Dendritic cell treated with granulocyte-macrophage colony-stimulating factor and Interleukin-4, amounts not matched to agents 40 ng/mL and 50 ng/mL, for 4 days (primary cell): ENCODE measurements around the gene GPR137C.
"Not testable (repeated sequence)": the region's sequence is repeated elsewhere in the genome, so short reads cannot be mapped to it uniquely, and the experiment has no call there.

Experiments
- H3K27ac Mint-ChIP-seq: one replicate; pipeline ENCODE4 v1.8.0; 2022; ENCODE audit warnings: mild to moderate bottlenecking, mixed read lengths
- H3K27me3 Mint-ChIP-seq: one replicate; pipeline ENCODE4 v1.8.0; 2022; ENCODE audit warnings: mild to moderate bottlenecking, mixed read lengths
- H3K36me3 Mint-ChIP-seq: one replicate; pipeline ENCODE4 v1.8.0; 2022; ENCODE audit warnings: low read depth, mixed read lengths
- H3K4me1 Mint-ChIP-seq: one replicate; pipeline ENCODE4 v1.8.0; 2022; ENCODE audit warnings: low read depth, mixed read lengths
- H3K4me3 Mint-ChIP-seq: one replicate; pipeline ENCODE4 v1.8.0; 2022; ENCODE audit warnings: mild to moderate bottlenecking, moderate library complexity, mixed read lengths
- H3K9me3 Mint-ChIP-seq: one replicate; pipeline ENCODE4 v1.8.0; 2022; ENCODE audit warnings: mixed read lengths
- intact Hi-C: fragments of 100-400 bp; cut with micrococcal nuclease; formaldehyde crosslinking; loops from one replicate; pipeline ENCODE4 v1.15.0; 2022

GPR137C gene

DNA sequence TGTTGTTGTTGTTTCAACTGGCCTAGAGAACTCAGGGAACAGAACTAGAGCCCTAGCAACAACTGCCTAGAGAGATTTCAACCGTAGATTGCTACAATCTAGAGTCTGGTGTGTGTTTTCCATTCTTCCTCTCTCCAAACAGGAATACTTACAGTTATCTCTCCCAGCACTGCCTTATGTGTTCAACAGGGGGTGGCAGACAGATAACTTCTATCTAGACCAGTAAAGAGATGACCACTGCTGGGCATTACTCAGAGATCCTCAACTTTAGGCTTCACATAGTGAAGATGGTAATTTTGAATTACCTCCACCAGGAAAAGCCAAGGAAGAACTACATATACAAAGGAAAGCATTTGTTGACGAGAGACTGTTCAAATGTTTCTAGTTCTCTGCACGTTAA is 5.1 kb upstream of the GPR137C start:
- Mint-ChIP-seq H3K36me3 (peaks cover 7% of the 10 kb centered on the region), H3K4me3 (no peak overlapping the region), H3K9me3 (no peaks in the 10 kb centered on the region), H3K4me1 (peaks cover 38% of the 10 kb centered on the region), H3K27me3 (no peaks in the 10 kb centered on the region), H3K27ac (no peak overlapping the region)
- intact Hi-C loops = no loop called here

DNA sequence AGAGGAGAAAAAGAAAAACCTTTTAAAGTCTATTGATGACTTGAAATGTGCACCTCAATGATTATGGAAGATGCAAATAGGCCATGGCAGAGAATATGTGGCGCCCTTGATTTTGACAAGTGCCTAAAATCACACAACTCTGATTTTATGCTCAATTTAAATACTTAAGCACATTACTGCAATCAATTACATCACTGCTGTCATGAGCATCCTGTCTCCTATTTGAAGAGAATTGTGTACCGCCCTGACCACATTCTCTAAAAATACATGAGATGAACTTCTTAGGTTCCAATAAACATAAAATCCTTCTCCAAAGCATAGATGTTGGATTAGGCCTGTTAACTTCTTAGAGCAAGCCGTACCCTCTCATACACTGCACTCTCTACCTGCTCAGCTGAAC is 2.0 kb upstream of the GPR137C start:
- Mint-ChIP-seq H3K4me3 (no peak overlapping the region), H3K27ac (no peak overlapping the region), H3K36me3 (peaks cover 14% of the 10 kb centered on the region), H3K27me3 (peaks cover 7% of the 10 kb centered on the region), H3K4me1 (peaks cover 44% of the 10 kb centered on the region), H3K9me3 (no peaks in the 10 kb centered on the region)
- intact Hi-C loops = loop anchor here (5.0 to 10.0 kb wide), 4 partner anchors 184 to 556 kb away; partner anchors contain the start of genes GNPNAT1, PTGER2 and STYX

DNA sequence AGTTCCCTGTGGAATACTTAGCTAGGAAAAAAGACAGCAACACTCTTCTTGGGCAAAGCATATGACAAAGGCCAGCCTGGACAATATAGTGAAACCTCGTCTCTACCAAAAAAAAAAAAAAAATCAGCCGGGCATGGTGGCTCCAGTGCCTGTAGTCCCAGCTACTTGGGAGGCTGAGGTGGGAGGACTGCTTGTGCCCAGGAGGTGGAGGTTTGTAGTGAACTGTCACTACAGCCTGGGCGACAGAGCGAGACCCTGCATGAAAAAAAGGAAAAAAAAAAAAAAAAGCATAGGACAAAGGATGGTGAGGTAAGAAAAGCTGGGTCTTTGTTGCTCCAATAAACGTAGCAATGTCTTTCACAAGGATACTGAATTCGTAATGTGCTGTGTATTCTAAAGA is 1.4 kb upstream of the GPR137C start:
- intact Hi-C loops = loop anchor here (5.0 to 10.0 kb wide), 4 partner anchors 184 to 556 kb away; partner anchors contain the start of genes GNPNAT1, PTGER2 and STYX
- Mint-ChIP-seq H3K4me3 (peak overlapping the region; percentile 85), H3K27me3 (peaks cover 9% of the 10 kb centered on the region), H3K27ac (no peak overlapping the region), H3K4me1 (peaks cover 38% of the 10 kb centered on the region), H3K36me3 (peaks cover 14% of the 10 kb centered on the region), H3K9me3 (no peaks in the 10 kb centered on the region)

DNA sequence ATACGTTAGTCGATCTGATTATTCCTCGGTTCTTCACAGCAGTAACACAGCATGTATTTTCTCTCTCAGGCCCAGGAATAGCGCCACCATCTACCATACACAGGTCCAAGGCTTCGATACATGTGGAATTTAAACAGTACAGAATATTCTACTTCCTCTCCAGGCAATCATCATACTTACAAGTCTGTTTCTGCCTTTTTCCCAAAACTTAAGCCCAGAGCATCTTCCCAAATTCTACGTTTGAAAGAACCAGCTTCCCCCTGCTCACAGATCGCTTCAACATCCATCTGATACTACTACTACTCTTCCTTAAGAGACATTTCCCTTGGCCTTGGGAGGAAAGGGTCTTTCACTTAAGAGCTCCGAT is 957 bp upstream of the GPR137C start:
- H3K27me3 Mint-ChIP-seq = peaks cover 9% of the 10 kb centered on the region
- intact Hi-C loops = loop anchor here (2.0 to 10.0 kb wide), 5 partner anchors 143 to 557 kb away; partner anchors contain the start of genes ERO1A, GNPNAT1, PTGER2 and STYX
- H3K27ac Mint-ChIP-seq = peak overlapping the region; percentile 86
- H3K4me1 Mint-ChIP-seq = peaks cover 37% of the 10 kb centered on the region
- H3K4me3 Mint-ChIP-seq = peak overlapping the region; percentile 85
- H3K9me3 Mint-ChIP-seq = no peaks in the 10 kb centered on the region
- peaks cover 14% of the 10 kb centered on the region for H3K36me3 Mint-ChIP-seq

DNA sequence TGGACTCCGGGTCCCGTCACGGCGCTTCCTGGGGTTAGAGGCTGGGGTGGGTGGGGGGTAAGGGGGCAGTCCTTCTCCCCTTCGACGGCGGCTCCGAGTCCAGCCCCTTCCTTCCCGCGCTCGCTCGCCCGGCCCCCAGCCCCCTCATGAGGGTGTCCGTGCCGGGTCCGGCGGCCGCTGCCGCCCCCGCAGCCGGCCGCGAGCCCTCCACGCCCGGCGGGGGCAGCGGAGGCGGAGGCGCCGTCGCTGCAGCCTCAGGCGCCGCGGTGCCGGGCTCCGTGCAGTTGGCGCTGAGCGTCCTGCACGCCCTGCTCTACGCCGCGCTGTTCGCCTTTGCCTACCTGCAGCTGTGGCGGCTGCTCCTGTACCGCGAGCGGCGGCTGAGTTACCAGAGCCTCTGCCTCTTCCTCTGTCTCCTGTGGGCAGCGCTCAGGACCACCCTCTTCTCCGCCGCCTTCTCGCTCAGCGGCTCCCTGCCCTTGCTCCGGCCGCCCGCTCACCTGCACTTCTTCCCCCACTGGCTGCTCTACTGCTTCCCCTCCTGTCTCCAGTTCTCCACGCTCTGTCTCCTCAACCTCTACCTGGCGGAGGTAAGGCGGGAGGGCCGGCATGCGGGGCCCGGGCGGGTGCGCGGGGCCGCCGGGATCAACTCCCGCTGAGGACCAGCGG is 500 bp downstream of the GPR137C start:
- Mint-ChIP-seq H3K36me3 (peaks cover 14% of the 10 kb centered on the region), H3K27me3 (peaks cover 9% of the 10 kb centered on the region), H3K9me3 (peaks cover 1% of the 10 kb centered on the region), H3K27ac (peak overlapping the region; percentile 86), H3K4me1 (peaks cover 37% of the 10 kb centered on the region), H3K4me3 (peak overlapping the region; percentile 93)
- intact Hi-C loops = loop anchor here (2.0 to 10.0 kb wide), 5 partner anchors 142 to 558 kb away; partner anchors contain the start of genes ERO1A, GNPNAT1, PTGER2 and STYX

DNA sequence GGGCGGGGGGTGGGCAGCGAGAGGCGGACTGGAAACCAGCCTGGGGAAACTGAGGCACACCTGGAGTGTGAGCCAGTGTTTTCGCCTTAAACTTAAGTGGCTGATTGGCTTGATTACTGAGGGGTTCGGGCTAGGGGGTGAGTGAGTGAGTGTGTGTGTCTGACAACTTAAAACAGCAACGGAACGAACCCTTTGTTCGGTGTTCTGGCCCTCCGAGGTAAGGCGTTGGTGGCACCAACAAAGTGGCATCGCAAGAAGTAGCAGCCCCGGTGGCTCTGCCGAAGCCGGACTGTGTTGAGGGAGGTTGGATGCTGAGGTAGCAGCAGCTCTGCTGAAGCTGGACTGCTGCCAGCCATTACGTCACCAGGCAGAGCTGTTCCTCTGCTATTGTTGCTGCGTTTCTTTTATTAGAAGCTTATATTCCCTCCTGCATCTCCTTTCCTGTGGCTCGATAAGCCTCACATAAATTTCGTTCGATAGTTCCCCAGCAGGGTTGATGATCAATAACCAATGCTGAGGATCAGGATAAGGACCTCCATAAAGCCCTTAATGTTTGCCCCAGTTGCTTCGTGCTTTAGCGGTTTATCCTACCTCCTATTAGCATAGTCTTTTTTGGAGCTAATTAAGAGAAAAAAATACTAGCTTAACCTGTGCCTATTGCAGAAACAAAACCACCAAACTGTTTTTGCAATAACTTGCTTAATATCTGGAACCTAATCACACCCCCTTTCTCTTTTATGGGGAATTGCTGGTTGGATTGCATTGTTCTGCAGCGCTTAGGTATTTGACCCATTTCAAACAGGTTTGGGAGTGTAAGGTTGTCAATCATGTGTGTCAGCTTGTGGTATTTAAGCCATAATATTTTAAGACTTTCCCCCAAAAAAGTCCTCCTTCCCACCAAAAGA is 1.3 kb downstream of the GPR137C start:
- H3K27me3 Mint-ChIP-seq = peaks cover 9% of the 10 kb centered on the region
- H3K36me3 Mint-ChIP-seq = peaks cover 14% of the 10 kb centered on the region
- peak overlapping the region; percentile 86 for H3K27ac Mint-ChIP-seq
- H3K4me3 Mint-ChIP-seq = peak overlapping the region; percentile 93
- H3K9me3 Mint-ChIP-seq = peaks cover 9% of the 10 kb centered on the region
- peaks cover 37% of the 10 kb centered on the region for H3K4me1 Mint-ChIP-seq
- intact Hi-C loops = loop anchor here (2.0 to 10.0 kb wide), 5 partner anchors 141 to 559 kb away; partner anchors contain the start of genes ERO1A, GNPNAT1, PTGER2 and STYX

DNA sequence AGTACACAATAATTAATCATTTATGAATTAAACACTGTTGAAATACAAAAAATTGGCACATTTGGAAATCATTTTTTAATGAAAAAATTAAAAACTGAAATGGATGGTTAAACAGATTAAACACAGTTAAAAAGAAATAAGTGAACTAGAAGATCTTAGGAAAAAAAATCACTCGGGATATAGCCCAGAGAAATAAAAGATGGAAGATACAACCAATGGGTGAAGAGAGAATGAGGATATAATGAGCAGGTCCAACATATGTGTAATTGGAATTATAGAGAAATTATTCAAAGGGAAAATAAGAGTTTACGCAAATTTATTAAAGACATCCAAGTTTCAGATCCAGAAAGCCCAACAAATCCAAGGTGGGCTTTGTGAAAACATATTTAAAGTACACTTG is 6.1 kb downstream of the GPR137C start:
- no peak overlapping the region for H3K27ac Mint-ChIP-seq
- peaks cover under 1% of the 10 kb centered on the region for H3K36me3 Mint-ChIP-seq
- peaks cover 7% of the 10 kb centered on the region for H3K27me3 Mint-ChIP-seq
- intact Hi-C loops = loop anchor here (10.0 kb wide), 2 partner anchors 176 to 564 kb away; partner anchors contain the start of gene STYX
- H3K4me3 Mint-ChIP-seq = no peak overlapping the region
- peaks cover 11% of the 10 kb centered on the region for H3K9me3 Mint-ChIP-seq
- H3K4me1 Mint-ChIP-seq = peaks cover 5% of the 10 kb centered on the region

DNA sequence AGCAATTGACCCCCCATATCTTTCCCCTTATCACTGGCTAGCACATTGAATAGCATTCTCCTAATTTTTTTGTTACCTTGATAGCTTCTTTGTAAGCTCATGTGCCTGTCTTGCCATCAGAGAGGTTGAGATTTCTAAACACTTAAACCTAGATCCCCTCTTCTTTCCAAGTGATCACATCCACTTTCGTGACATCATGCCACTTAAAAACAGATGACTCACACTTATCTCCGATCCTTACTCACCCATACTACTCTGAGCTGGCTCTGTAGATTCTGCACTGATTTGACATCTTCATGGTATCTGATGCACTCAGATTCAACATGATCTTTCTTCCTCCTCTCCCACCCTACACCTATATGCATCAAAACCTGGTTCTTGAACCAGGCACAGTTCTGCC is 10.5 kb downstream of the GPR137C start:
- Mint-ChIP-seq H3K36me3 (no peaks in the 10 kb centered on the region), H3K27me3 (peaks cover 1% of the 10 kb centered on the region), H3K9me3 (peaks cover 10% of the 10 kb centered on the region), H3K4me1 (no peaks in the 10 kb centered on the region), H3K27ac (no peak overlapping the region), H3K4me3 (no peak overlapping the region)
- intact Hi-C loops = no loop called here

DNA sequence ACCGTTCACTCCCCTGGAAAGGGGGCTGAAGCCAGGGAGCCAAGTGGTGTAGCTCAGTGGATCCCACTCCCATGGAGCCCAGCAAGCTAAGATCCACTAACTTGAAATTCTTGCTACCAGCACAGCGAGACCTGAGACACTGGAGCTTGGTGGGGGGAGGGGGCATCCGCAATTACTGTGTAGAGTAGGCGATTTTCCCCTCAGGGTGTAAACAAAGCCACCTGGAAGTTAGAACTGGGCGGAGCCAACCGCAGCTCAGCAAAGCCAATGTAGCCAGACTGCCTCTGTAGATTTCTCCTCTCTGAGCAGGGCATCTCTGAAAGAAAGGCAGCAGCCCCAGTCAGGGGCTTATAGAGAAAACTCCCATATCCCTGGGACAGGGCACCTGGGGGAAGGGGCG is 15.8 kb downstream of the GPR137C start:
- intact Hi-C loops, H3K4me3 Mint-ChIP-seq, H3K27me3 Mint-ChIP-seq, H3K36me3 Mint-ChIP-seq, H3K27ac Mint-ChIP-seq, H3K4me1 Mint-ChIP-seq: not testable (repeated sequence)
- H3K9me3 Mint-ChIP-seq = peaks cover 49% of the 10 kb centered on the region

DNA sequence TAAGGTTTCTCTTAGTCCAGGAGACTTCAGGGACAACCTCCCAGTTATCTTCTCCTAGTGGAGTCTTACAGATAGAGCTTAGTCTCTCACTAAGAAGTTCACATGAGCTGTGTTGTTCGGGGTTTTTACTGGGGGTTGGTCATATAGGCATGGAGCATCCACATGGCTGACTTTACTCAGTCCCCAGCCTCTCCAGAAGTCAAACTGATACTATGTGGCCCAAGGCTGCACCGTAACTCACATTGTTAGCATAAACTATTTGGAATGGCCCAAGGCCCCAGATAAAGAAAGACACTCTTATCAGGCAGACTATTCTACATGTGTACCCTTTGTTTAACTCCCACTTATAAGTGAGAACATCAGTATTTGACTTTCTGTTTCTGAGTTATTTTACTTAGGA is 23.2 kb downstream of the GPR137C start:
- H3K27ac Mint-ChIP-seq = no peak overlapping the region

DNA sequence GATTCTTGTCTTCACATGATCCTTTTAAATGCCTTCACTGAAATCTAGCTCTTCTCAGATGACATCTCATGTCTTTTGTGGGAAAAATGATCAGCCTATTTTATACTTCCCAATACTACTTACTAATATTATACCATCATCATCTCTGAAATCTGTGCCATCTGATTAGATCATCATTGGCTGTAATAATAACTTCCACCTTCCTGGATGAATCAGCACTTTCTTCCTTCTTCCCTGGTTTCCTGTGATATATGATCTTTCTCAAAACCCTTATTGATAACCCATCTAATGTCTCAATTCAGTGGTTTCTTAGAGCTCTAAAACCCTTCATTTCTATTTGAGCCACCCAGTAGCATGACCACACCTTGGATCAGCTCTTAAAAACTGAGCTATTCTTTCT is 30.9 kb downstream of the GPR137C start:
- H3K4me1 Mint-ChIP-seq = no peaks in the 10 kb centered on the region
- H3K27ac Mint-ChIP-seq = no peak overlapping the region
- H3K27me3 Mint-ChIP-seq = no peaks in the 10 kb centered on the region
- H3K4me3 Mint-ChIP-seq = no peak overlapping the region
- no peaks in the 10 kb centered on the region for H3K36me3 Mint-ChIP-seq
- intact Hi-C loops = no loop called here
- H3K9me3 Mint-ChIP-seq = no peaks in the 10 kb centered on the region

More for the DNA sequence above, 23.2 kb downstream of the GPR137C start:
- H3K4me1 Mint-ChIP-seq = no peaks in the 10 kb centered on the region
- H3K4me3 Mint-ChIP-seq = no peak overlapping the region
- intact Hi-C loops = no loop called here
- peaks cover 30% of the 10 kb centered on the region for H3K9me3 Mint-ChIP-seq
- no peaks in the 10 kb centered on the region for H3K27me3 Mint-ChIP-seq
- H3K36me3 Mint-ChIP-seq = no peaks in the 10 kb centered on the region

DNA sequence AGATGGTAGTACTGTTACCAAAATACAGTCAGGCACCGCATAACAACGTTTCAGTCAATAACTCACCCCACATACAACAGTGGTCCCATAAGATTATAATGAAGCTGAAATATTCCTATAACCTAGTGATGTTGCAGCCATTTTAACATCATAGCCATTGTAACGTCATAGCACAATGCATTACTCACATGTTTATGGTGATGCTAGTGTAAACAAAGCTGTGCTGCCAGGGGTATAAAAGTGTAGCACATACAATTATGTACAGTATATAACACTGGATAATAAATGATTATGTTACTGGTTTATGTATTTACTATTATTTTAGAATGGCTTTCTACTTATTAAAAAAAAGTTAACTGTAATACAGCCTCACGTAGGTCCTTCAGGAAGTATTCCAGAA is 37.0 kb downstream of the GPR137C start:
- H3K27me3 Mint-ChIP-seq = no peaks in the 10 kb centered on the region
- intact Hi-C loops = no loop called here
- no peaks in the 10 kb centered on the region for H3K36me3 Mint-ChIP-seq
- peaks cover 14% of the 10 kb centered on the region for H3K9me3 Mint-ChIP-seq
- no peaks in the 10 kb centered on the region for H3K4me1 Mint-ChIP-seq
- H3K27ac Mint-ChIP-seq = no peak overlapping the region
- no peak overlapping the region for H3K4me3 Mint-ChIP-seq

DNA sequence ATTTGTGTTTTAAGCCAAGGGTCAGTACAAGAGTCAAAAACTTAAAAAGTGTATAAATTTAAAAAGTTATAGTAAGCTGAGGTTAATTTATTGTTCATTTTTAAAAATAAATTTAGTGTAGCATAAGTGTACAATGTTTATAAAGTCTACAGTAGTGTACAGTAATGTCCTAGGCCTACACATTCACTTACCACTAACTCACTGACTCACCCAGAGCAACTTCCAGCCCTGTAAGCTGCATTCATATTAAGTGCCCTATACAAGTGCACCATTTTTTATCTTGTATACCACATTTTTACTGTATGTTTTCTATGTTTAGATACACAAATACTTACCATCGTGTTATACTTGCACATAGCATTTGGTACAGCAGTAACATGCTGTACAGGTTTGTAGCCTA is 37.7 kb downstream of the GPR137C start:
- H3K27me3 Mint-ChIP-seq = no peaks in the 10 kb centered on the region
- intact Hi-C loops = no loop called here
- no peaks in the 10 kb centered on the region for H3K36me3 Mint-ChIP-seq
- H3K9me3 Mint-ChIP-seq = peaks cover 20% of the 10 kb centered on the region
- no peak overlapping the region for H3K27ac Mint-ChIP-seq
- H3K4me1 Mint-ChIP-seq = no peaks in the 10 kb centered on the region
- H3K4me3 Mint-ChIP-seq = no peak overlapping the region

DNA sequence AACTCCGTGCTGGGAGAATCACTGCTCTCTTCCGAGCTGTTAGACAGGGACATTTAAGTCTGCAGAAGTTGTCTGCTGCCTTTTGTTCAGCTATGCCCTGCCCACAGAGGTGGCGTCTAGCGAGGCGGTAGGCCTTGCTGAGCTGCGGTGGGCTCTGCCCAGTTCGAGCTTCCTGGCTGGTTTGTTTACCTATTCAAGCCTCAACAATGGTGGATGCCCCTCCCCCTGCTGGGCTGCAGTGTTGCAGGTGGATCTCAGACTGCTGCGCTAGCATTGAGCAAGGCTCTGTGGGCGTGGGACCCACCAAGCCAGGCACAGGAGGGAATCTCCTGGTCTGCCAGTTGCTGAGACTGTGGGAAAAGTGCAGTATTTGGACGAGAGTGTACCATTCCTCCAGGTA is 43.7 kb downstream of the GPR137C start:
- peaks cover 25% of the 10 kb centered on the region for H3K9me3 Mint-ChIP-seq
- H3K36me3 Mint-ChIP-seq = no peaks in the 10 kb centered on the region
- H3K4me1 Mint-ChIP-seq = no peaks in the 10 kb centered on the region
- H3K27ac Mint-ChIP-seq = no peak overlapping the region
- intact Hi-C loops = no loop called here
- H3K4me3 Mint-ChIP-seq = no peak overlapping the region
- H3K27me3 Mint-ChIP-seq = no peaks in the 10 kb centered on the region
